GM12878 (cell line): ENCODE results near the gene ARHGEF37. TPM values are rescaled to one million over a fixed set of nuclear protein-coding genes. Genes with fewer than 3 reads are reported as not detected.
A peak's percentile ranks its signal among the peaks of the same experiment; 100 is the strongest.

Experiments used
- BACH1 ChIP-seq: fragments of 450-650 bp; IDR thresholded peaks from 2 replicates; pipeline ENCODE4 v1.6.1; 2017; ENCODE audit warnings: mild to moderate bottlenecking, borderline replicate concordance
- BCL11A ChIP-seq: IDR thresholded peaks from 2 replicates; pipeline ENCODE4 v1.6.1; 2011; ENCODE audit warnings: low read depth, low read length
- BHLHE40 ChIP-seq, 2 experiments: fragments of 450-650 bp in 1 of 2; IDR thresholded peaks; 2 replicates each; pipeline ENCODE4 v1.6.1; 2011 to 2017; ENCODE audit warnings: low read depth in 2 of 2, borderline replicate concordance in 1 of 2, improper control_type of control experiment in 1 of 2, low read length in 1 of 2, mild to moderate bottlenecking in 1 of 2
- CTCF ChIP-seq, 3 experiments: IDR thresholded peaks in 2 of 3; conservative IDR thresholded peaks in 1 of 3; 2 replicates each; pipeline ENCODE4 v1.5.1; 2011; ENCODE audit warnings: low read depth in 3 of 3, low read length in 3 of 3, mild to moderate bottlenecking in 3 of 3, control low read depth in 2 of 3, moderate library complexity in 2 of 3, inconsistent platforms in 1 of 3, mixed read lengths in 1 of 3; ENCODE audit not compliant: control insufficient read depth in 2 of 3, insufficient read depth in 1 of 3; ENCODE audit errors: extremely low read depth in 1 of 3
- IKZF1 ChIP-seq: fragments of 450-650 bp; conservative IDR thresholded peaks from 2 replicates; pipeline ENCODE4 v1.6.1; 2017; ENCODE audit warnings: antibody characterized with exemption, mild to moderate bottlenecking
- IKZF2 ChIP-seq, 2 experiments: fragments of 450-650 bp; IDR thresholded peaks; 2 replicates each; pipeline ENCODE4 v1.6.1; 2017; ENCODE audit warnings: mild to moderate bottlenecking in 2 of 2, moderate library complexity in 2 of 2
- IRF3 ChIP-seq: fragments of 450-650 bp; IDR thresholded peaks from 2 replicates; pipeline ENCODE4 v1.6.1; 2014; ENCODE audit warnings: mild to moderate bottlenecking
- IRF4 ChIP-seq: IDR thresholded peaks from 2 replicates; pipeline ENCODE4 v1.6.1; 2011; ENCODE audit warnings: low read depth, low read length
- MEF2B ChIP-seq: fragments of 450-650 bp; IDR thresholded peaks from 2 replicates; pipeline ENCODE4 v1.6.1; 2018; ENCODE audit warnings: mild to moderate bottlenecking, moderate library complexity; ENCODE audit not compliant: partially characterized antibody, poor library complexity, severe bottlenecking
- PAX5 ChIP-seq: IDR thresholded peaks from 2 replicates; pipeline ENCODE4 v1.6.1; 2011; ENCODE audit warnings: low read depth, low read length, borderline replicate concordance
- POLR2AphosphoS2 ChIP-seq: IDR thresholded peaks from 2 replicates; pipeline ENCODE4 v1.6.1; 2011; ENCODE audit warnings: low read depth, mild to moderate bottlenecking, low read length, improper control_type of control experiment, moderate library complexity
- RAD21 ChIP-seq: IDR thresholded peaks from 2 replicates; pipeline ENCODE4 v1.6.1; 2011; ENCODE audit warnings: mild to moderate bottlenecking, low read depth, low read length, moderate library complexity; ENCODE audit not compliant: insufficient read depth
- RB1 ChIP-seq: fragments of 450-650 bp; formaldehyde crosslinking; IDR thresholded peaks from 2 replicates; pipeline ENCODE4 v1.6.1; 2017; ENCODE audit warnings: mild to moderate bottlenecking, borderline replicate concordance
- SKIL ChIP-seq: fragments of 450-650 bp; IDR thresholded peaks from 2 replicates; pipeline ENCODE4 v1.6.1; 2017; ENCODE audit warnings: mild to moderate bottlenecking, low read depth, inconsistent platforms; ENCODE audit not compliant: poor library complexity, severe bottlenecking
- SREBF1 ChIP-seq: IDR thresholded peaks from 2 replicates; pipeline ENCODE4 v1.6.1; 2012; ENCODE audit warnings: mild to moderate bottlenecking, low read length
- TARDBP ChIP-seq: IDR thresholded peaks from 2 replicates; pipeline ENCODE4 v1.6.1; 2016; ENCODE audit warnings: borderline replicate concordance
- USF1 ChIP-seq: IDR thresholded peaks from 2 replicates; pipeline ENCODE4 v1.6.1; 2011; ENCODE audit warnings: borderline replicate concordance, low read depth, mild to moderate bottlenecking, moderate library complexity, mixed read lengths, low read length; ENCODE audit not compliant: insufficient read depth; ENCODE audit errors: extremely low read length
- YBX1 ChIP-seq: fragments of 450-650 bp; IDR thresholded peaks from 2 replicates; pipeline ENCODE4 v1.6.1; 2016; ENCODE audit warnings: antibody characterized with exemption
- ZBTB40 ChIP-seq: fragments of 450-650 bp; IDR thresholded peaks from 2 replicates; pipeline ENCODE4 v1.6.1; 2016; ENCODE audit warnings: mild to moderate bottlenecking, moderate library complexity, borderline replicate concordance
- ZSCAN29 ChIP-seq: fragments of 450-650 bp; IDR thresholded peaks from 2 replicates; pipeline ENCODE4 v1.6.1; 2017; ENCODE audit warnings: mild to moderate bottlenecking, moderate library complexity
- polyA plus RNA-seq, 11 experiments: library from polyadenylated mRNA; depleted of rRNA in 4 of 11; unstranded in 6 of 11; stranded (reverse) in 5 of 11; fragments of >200 nt; fragmentation: Nextera tagmentation in 4 of 11; fragmentation: Illumina TruSeq in 1 of 11; extraction: Ambion mirVana in 4 of 11; extraction: Trizol in 1 of 11; gene quantifications; 1 replicate in 1 of 11; 2 replicates in 10 of 11; pipeline versions ENCODE4 v1.2.1 to v1.2.3, GENCODE V29; 2011 to 2016; ENCODE audit warnings: inconsistent platforms in 2 of 11, missing spikeins in 2 of 11, low read depth in 1 of 11
- total RNA-seq, 4 experiments: library from RNA; depleted of rRNA in 3 of 4; stranded (reverse); fragments of >200 nt in 3 of 4; fragmentation: Illumina TruSeq in 1 of 4; extraction: Trizol in 1 of 4; gene quantifications; 2 replicates each; pipeline versions ENCODE4 v1.2.1 to v1.2.3, GENCODE V29; 2013 to 2021

Gene ARHGEF37
- total and polyA plus RNA-seq, 10 of the 15 experiments (the other 5 are each of a cell fraction or from before 2014, with no cell fraction given) = 0.16 to 1.1 (median 0.63) TPM

- TF ChIP-seq POLR2AphosphoS2 = no peak
- no peak for TF ChIP-seq BCL11A
- TF ChIP-seq YBX1 = no peak
- no peak for TF ChIP-seq IRF3
- peak; percentile 84 for TF ChIP-seq RAD21
- TF ChIP-seq ZBTB40 = no peak
- TF ChIP-seq IKZF1 = peak; percentile 19
- TF ChIP-seq IRF4 = no peak
- TF ChIP-seq BACH1 = no peak
- TF ChIP-seq ZSCAN29 = no peak
- TF ChIP-seq SREBF1 = no peak
- no peak for TF ChIP-seq PAX5
- TF ChIP-seq MEF2B = peak; percentile 91
- TF ChIP-seq USF1 = no peak
- no peak; a peak in 2 of 4 replicates for TF ChIP-seq IKZF2 (IDR thresholded peaks at IDR 0.05)
- no peak for TF ChIP-seq RB1
- peak; percentile 52 for TF ChIP-seq SKIL
- no peak for TF ChIP-seq TARDBP
- TF ChIP-seq BHLHE40 (IDR thresholded peaks at IDR 0.05; ENCODE audit: borderline replicate concordance in 1 of 2, low read depth in 2 of 2, low read length in 1 of 2) = peak; percentile 7 to 44; a peak in 1 of 4 replicates
- TF ChIP-seq CTCF (IDR thresholded peaks at IDR 0.05 in 2 of 3, conservative IDR thresholded peaks at IDR 0.05 in 1 of 3; ENCODE audit: control insufficient read depth in 2 of 3, extremely low read depth in 1 of 3, insufficient read depth in 1 of 3, low read depth in 3 of 3, low read length in 3 of 3) = peak; percentile 64 to 81 (median 73)
- TF ChIP-seq, all 136 proteins: peak for 14
Measured at GRCh38 chr5:149618581-149619248, 37.4 kb downstream of the ARHGEF37 start (continued).
